GM21723 (cell line): ENCODE measurements around the gene DUT.
"Not testable (repeated sequence)": the region's sequence is repeated elsewhere in the genome, so short reads cannot be mapped to it uniquely, and the experiment has no call there.

Experiments used
- ATAC-seq: cut with Tn5 transposase; IDR thresholded peaks from one replicate; pipeline ENCODE4 v1.9.1; 2021; ENCODE audit warnings: mild to moderate bottlenecking, moderate library complexity; ENCODE audit not compliant: unreplicated experiment

DUT gene

DNA sequence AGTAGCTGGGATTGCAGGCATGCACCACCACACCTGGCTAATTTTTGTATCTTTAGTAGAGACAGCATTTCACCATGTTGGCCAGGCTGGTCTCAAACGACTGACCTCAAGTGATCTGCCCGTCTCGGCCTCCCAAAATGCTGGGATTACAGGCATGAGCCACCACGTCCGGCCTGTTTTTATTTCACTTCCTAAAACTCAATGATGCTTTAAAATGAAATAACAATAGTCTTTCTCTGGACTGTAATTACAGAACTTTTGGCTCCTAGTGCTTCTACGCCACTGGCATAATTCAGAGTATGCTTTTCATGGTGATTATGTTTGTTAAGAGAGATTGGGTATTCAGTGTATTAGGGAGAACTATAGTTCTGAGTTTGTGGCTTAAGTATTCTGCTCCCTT is 5.0 kb upstream of the DUT start:
- not testable (repeated sequence) for ATAC-seq

DNA sequence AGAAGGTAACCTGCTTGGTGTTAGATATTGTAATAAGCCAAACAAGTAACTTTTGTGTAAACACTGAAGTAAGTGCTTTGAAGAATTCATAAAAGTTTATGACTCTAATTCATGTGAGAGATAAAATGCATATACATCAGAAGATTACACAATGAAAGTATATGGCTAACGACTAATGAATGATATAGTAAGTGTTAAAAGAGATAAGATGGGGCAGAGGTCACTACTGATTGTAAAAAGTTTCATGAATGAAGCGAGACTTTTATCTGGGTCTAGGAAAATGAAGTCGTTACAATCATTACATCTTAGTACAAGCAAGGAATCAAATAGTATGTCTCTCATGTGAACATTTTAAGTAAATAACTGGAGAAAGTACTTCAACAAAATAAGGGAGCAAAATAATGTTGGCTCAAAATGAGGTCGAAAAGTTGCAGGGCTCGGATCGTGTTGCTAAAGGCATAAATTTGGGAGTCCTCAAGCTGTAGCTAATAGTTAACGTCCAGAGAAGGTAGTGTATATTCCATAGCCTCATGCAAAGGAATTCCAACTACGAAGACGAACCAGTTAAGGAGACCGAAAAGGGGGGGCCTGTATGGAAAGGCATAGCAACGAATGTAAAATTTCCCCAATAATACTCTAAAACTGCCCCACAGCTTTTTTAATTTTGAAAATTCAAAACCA is 984 bp upstream of the DUT start:
- ATAC-seq: no peak

DNA sequence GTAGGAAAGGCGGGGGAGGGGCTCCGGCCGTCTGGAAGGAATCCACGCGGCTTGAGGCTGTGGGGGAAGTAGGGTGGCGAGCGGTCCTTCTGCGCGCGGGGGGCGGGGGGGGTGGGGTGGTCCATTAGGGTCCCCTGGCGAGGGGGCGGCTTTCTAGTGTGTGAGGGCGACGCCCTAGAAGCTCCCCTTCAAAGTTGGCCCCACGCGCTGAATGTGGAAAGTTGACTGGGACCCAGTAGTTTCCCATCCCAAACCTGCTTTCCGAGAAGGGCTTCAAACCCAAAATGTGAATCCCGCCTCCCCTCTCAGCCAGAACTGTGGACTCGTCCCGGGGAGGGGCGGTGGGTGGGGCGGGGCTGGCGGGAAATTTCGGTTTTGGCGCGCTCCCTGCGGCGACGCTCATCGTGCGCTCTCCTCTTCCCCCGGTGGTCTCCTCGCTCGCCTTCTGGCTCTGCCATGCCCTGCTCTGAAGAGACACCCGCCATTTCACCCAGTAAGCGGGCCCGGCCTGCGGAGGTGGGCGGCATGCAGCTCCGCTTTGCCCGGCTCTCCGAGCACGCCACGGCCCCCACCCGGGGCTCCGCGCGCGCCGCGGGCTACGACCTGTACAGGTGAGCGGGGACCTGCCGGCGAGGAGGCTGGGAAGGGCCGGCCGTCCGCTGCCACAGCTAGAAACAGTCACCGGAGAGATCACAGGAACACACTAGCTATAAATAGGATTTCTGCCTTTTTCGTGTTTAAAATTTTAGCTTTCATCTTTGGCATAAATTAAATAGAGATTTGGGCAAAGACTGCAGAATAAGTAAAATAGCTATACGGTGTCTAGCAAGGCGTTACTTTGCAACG is 790 bp downstream of the DUT start:
- peak; percentile 59 for ATAC-seq

DNA sequence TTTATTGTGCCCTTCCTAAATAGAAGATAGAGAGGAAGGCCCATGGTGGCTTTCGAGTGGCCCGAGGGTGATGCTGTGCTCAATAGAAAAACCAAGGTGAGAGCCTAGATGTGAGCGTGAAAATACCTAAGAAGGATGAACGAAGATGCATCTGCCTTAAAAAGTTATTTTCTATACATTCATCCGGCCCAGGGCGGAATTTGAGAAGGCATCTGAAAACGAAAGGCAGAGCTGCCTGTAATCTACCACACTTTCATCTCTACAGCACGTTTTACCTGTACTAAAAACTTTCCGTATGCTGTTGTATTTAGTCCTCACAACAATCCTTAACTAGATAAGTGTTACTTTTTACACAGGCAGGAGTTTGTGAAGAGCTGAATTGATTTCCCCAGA is 1.4 kb downstream of the DUT start:
- no peak for ATAC-seq

DNA sequence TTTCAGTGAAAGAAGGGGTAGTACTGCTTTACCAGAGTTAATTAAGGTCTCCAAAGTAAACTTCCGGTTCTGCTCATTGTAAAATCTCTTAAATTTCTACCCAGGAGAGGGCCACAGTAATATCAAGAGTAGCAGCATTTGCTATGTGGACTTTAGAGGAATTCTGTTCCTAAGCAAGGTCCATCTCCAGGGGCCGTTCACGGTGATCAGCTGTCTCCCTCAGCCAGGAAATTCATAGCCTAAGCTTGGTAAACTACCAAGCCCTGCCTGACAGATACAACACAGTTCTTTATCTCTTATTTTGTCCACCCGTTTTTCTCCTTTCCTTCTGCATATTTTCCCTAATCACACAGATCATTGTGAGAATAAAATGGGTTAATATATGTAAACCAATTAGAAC is 2.3 kb downstream of the DUT start:
- ATAC-seq: no peak

DNA sequence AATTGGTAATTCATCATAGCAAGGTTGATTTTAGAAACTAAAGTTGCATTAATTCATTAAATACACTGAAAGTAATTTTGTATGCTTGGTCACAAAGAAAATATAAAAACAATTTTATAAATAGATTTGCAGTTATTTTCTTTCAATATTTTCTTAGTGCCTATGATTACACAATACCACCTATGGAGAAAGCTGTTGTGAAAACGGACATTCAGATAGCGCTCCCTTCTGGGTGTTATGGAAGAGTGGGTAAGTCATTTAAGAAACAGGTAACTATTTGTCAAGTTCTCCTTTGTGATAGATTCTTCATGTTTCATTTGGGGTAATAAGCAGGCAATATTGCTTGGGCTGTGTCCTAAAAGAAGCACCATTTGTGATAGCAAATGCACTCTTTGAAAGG is 3.0 kb downstream of the DUT start:
- no peak for ATAC-seq

DNA sequence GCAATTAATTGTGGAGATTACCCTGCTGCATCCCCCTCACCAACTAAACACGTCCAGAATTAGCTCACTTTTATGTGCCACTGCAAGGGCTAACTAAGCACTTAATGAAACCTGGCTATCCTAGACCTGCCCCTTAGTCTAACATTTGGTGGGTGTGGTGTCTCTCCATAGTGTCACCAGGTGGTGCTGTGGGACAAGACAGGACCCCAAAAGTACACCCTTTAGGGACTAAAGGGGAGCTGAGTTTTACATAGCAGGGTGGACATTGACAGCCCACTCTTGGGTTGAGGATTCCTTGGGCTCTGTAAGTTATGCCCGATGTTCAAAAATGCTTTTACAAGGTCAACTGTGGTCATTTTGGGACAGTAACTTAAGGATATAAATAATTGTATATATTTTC is 5.7 kb downstream of the DUT start:
- no peak for ATAC-seq

DNA sequence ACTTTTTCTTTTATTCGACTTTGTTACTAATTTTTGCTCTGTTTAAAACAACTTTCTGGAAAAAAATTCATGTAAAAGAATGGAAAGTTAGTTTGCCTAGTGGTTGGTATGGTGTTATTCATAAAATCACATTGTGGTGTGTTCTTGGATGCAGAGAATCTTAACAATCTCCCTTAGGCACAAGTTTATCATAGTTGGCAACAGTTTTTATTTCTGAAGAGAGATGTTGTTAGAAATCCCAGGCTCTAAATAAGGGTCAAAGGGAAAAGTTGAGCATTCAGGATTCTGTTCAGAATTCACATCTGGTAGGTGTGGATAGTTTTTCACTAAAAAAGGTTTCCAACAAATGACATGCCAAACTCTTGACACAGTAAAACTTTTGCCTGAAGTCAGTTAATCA is 6.4 kb downstream of the DUT start:
- ATAC-seq: no peak

DNA sequence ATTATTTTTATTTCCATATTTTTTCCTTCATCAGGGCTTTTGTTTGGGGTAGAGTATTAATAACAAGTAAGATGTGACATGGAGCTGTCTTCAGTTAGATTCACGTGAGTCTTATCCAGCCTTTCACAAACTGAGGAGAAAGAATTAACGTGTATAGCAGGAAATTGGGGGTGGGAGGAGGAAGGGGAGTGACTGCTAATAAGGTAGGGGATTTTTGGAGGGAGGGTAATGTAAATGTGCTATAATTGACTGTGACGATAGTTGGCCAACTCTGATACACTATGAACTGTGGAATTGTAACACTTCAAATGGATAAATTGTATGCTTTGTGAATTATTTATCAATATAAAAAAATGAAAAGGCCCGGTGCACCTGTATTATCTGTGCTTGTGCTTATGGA is 8.9 kb downstream of the DUT start:
- ATAC-seq: no peak

DNA sequence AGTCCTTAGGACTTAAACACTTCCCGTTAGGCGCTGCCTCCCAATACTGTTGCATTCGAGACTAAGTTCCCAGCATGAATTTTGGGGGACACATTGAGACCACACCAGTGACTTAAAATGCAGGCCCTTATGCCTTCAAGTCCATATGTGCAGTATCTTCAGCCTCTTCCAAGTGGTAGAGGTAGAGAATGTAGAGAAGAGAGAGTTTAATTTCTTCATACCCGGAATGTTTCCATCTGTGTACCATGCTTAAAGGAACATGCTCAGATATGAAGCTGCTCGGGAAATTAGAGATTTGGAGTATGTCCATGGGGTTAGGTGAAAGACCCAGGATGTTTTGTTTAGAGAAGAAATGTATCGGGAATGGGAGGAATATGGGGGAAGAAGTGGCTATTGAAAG is 12.6 kb downstream of the DUT start:
- no peak for ATAC-seq

DNA sequence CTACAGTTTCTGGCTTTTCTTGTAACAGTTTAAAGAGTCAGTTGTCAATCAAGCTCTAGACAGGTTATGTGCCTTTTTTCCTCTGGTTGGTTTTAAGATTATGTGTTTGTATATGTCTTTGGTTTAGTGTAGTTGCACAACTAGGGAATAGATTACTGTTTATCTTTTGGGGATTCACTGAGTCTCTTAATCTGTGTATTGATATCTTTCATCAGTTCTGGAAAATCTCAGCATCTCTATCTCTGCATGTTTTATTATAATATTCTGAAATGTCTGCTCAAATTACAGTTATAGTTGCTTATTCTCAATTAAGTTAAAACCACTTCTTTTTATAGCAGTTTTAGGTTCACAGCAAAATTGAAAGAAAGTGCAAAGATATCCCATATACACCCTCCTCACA is 14.3 kb downstream of the DUT start:
- no peak for ATAC-seq

DNA sequence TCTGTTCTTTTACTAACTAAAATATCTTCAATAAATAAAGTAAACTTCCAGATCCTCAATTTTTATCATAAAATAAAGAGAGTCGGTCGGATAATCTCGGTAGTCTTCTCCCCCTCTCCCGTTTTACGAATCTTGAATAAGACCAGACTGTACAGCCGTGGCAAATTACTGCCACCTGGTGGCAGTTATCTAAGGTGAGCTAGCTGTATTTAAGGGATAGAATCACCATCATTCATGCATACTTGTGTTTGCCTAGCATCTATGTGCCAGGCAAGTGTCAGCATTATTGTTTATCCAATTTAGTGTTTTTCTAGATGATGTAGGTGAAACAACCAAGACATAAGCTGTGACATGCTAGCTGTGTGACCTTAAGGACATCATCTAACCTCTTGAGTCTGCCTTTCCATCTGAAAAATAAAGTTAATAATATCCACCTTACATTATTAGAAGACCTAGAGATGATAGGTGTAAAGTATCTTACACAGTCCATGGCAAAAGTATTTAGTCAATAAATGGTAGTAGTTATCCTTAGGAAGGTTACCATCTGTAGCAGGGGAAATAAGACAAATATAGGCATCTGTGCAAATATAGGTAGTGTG is 21.3 kb downstream of the DUT start:
- ATAC-seq: peak; percentile 82

DNA sequence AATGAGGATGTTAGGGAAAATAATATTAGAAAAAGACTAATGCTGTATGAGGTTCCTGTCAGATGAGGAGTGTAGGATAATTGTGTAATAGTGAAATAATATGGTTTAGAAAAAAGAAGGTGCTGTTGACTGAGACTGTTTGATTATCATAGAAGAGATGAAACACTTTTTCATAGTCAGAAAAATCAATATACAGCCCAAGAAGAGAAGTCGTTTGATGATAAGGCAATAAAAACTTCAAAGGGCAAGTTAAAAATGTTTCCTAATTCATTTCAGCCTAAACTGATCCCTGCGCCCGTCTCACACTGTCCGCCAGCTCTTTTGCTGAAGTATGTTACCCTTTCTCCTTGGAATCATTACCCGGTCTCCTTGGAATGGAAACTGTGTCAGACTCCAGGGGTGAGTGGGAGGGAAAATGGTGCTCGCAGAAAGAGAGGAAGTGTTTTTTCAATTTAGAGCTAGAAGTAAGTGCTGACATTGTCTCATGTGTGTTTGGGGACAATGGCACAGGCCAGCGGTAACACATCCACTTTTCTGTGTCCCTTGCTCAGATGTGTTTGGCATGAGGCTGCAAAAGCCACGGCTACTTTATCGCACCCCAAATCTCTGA is 23.6 kb downstream of the DUT start:
- ATAC-seq: no peak

DNA sequence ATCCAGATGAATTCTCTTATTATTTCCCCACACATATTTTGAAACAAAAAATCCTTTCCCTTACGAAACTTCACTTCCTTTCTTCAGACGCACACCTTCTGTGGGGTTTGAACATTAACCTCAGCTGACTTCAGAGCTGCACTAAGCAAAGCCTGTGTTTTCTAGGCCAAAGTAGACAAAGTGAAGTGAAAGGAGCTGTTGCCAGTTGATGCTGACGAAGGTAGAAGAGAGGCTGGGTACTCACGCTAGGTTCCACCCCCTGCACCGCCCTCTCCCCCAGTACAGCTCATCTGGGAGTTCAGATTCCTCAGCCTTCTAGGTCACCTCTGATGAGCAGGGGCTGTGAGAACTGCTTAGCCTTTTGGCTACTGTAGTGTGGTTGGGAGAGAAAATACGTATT is 24.1 kb downstream of the DUT start:
- no peak for ATAC-seq

DNA sequence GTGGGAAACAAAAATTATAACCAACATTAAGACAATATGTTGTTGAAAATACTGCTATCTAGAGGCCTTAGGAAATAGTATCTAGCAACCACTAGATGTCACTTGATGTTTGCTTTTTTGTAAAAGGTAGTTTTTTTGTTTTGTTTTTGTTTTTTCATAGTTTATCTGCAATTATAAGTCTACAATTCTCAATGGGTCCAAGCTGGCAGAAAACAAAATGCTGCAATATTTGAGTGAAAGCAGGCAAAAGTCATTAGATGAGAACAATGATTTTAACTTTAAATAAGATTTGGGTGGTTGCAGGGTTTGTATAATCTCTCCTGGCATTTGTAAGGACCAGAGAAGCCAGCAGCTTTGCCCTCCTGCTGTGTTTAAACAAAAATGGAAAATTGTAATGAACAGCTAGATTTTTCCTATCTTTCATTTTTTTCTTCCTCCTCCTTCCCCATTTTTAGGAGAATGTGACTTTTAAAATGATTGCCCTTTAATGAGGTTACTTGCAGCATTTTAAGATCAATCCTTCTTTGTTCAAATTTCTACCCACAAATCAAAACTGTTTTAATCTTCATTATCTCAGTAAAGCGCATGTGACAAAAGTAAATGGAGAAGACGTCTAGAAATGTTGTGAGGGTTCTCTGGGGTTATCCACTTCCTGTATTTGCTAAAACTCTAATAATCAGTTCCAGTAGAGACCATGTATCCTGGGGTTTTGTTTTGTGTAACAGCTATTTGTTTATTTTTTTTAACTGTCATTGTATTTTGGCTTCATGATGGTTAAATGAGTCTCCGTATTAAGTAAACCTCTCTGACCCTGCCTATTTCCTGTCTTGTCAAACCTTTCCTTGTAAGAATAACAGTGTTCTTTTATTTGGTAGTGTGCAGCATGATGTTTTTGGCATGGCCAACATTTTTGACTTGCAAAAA is 27.3 kb downstream of the DUT start:
- ATAC-seq: no peak

DNA sequence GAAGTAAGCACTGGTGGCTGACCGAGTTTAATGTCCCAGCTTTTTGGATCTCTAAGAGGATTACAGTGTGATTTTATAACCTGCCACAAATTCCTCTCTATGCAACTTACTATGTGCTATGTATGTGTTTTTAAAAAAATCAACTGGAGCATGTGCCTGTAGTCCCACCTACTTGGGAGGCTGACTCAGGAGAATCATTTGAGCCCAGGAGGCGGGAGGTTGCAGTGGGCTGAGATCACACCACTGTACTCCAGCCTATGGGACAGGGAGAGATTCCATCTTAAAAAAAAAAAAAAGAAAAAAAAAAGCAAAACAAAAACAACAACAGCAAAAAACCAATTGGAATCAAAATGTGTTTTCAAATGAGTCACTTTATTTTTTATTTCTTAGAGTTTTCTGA is 29.6 kb downstream of the DUT start:
- no peak for ATAC-seq

DNA sequence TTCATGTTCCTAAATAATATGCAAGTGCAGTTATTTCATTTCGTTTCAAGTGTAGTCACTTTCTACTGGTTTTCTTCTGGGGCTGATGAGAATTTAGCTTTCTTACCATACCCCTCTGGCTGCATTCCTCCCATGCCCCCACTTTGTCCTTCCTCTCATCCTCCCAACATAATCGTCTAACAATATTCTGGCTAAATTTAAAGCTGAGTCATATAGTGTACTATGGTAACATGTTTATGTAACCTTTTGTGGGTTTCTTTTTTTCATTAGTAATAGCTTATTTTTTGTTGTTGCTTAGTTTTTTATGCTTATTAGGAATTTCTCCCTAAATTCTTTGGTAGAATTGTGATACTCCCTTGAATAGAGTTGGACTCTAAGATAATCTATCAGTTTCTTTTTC is 30.5 kb downstream of the DUT start:
- no peak for ATAC-seq

DNA sequence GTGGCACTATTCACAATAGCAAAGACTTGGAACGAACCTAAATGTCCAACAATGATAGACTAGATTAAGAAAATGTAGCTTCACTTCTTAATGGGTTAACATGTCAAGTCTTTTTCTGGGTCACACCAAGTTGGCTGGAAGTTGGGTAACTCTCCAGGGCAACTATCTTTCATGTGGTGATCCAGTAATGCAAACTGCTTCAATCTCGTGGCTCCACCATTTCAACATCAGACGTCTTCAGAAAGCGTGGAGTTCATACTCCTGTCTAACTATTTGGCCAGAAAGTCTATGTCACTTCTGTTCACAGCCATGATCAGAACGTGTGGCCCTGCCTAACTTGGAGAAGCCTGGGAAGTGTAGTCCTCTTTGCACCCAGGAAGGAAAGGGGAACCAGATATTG is 32.2 kb downstream of the DUT start:
- no peak for ATAC-seq

DNA sequence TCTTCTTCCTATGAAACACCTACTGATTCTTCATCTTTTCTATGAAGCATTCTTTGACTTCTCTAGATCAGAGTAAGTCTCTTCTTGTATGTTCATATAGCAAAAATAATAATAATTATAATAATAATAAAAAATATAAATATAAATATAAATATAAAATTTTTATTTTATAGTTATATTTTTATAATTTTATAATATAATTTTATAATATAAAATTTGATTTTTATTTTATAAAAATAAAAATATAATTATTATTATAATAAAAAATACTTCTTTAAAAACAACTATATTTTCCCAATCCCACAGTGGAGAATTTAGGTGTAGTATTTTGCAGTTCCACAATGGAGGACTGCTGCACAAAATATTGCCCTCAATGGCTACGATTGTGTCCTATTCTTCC is 34.3 kb downstream of the DUT start:
- ATAC-seq: no peak

DNA sequence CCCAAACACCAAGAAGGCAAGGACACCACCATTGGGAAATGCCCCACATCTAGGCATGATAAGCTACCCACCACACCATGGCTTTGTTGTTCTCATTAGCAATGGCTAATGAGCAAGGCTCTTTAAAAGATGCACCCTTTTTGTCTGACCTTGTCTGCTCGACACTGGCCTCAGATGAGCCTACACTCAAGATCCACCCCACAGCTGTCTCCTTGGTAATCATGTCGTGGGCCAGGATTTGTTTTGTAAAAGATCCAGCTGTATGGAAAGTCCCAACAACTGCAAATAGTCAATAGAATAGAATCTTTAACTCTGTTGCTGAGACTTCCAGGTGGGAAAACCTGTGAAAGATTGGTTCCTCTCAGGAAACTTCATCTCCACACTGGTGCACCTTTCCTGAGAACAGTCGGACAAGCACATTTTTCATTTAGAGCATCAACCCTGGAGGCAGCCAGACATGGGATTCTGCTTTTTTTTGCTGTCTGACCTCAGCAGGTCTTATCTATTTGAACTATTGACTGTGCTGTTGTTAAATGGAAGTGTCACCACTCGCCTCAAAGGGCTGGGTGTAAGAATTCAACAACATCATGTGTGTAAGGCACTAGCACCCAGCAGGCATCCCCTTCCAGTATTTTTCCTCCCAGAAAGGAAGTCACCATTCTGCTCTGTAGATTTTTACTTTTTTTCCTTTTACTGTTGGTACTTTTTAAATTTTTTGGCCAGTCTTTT is 35.5 kb downstream of the DUT start:
- no peak for ATAC-seq
